ENCODE results near the gene RGS7.

Gene RGS7

DNA sequence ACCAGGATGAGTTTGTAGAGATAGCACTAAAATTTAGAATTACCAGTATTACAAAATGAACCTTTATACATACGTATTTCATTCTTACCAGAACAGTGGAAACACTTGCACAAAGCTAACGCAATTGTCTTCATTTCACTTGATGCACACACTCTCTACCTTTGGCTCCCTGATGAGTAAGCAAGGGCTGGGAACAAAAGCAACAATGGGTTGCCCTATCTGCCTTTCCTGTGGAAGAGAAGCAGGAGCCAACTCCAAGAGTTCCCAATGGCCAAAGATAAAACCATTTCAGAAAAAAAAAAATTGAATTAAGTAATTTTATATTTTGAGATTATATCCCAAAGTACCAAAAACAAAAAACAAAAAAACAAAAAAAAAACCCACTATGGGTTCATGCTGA, 401.0 kb downstream of the RGS7 start:
- TF ChIP-seq CTCF (conservative IDR thresholded peaks at IDR 0.05; ENCODE audit: control insufficient read depth, insufficient read depth, low read depth, low read length): no peak
- no peak for DNase-seq (ENCODE audit: low read depth)
- no peak overlapping the region for H3K4me3 ChIP-seq (ENCODE audit: control insufficient read depth, low read depth, low read length)

GRCh38 chr1:240947438-240948224, 409.4 kb downstream of the RGS7 start:
- TF ChIP-seq CTCF (conservative IDR thresholded peaks at IDR 0.05; ENCODE audit: control insufficient read depth, insufficient read depth, low read depth, low read length): no peak
- no peak overlapping the region for H3K4me3 ChIP-seq (ENCODE audit: control insufficient read depth, low read depth, low read length)
- DNase-seq (ENCODE audit: low read depth): no peak

GRCh38 chr1:240946926-240947325, 410.1 kb downstream of the RGS7 start:
- peak; percentile 74 for TF ChIP-seq CTCF (conservative IDR thresholded peaks at IDR 0.05; ENCODE audit: control insufficient read depth, insufficient read depth, low read depth, low read length)
- peak; percentile 62 for DNase-seq (ENCODE audit: low read depth)
- no peak overlapping the region for H3K4me3 ChIP-seq (ENCODE audit: control insufficient read depth, low read depth, low read length)

GRCh38 chr1:240942901-240943300, 414.1 kb downstream of the RGS7 start:
- H3K4me3 ChIP-seq (ENCODE audit: control insufficient read depth, low read depth, low read length): no peak overlapping the region
- DNase-seq (ENCODE audit: low read depth): no peak
- no peak for TF ChIP-seq CTCF (conservative IDR thresholded peaks at IDR 0.05; ENCODE audit: control insufficient read depth, insufficient read depth, low read depth, low read length)

- H3K4me3 ChIP-seq (ENCODE audit: control insufficient read depth, low read depth, low read length): no peak overlapping the region
- no peak for TF ChIP-seq CTCF (conservative IDR thresholded peaks at IDR 0.05; ENCODE audit: control insufficient read depth, insufficient read depth, low read depth, low read length)
- DNase-seq (ENCODE audit: low read depth): no peak
These were observed 415.2 kb downstream of the RGS7 start for GRCh38 chr1:240941701-240942370.

DNA sequence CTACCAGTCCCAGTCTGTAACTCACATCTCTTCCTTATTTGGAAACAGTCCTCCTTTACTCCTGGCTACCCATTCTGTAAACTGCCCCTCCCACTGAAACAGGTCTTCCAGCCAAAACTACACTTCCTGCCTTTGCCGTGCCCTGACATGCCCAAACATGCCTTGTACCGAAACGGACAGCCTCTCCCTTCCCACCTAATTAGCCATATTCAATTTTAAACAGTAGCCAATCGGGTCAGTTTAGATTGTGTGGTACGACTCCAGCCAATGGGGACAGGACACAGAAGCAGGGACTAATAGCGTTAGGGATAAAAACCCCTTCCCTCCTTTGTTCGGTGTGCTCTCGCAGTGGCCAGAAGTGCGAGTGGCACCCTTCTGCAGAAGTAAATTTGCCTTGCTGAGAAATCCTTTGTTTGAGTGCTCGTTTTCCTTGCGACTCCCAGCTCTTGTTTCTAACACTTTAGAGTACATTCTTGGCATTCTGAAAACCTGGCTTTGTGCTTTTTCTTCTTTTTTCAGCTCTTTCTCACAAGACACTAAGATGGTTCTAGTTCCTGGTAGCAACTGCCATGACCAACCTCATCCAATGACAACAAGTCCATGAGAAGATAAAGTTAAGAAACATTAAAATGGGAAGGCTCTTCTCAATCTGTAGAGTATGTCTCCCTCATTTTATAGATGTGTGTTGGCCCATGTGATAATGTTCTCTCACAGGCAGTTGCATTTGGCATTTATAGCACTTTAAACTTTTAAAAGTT, 419.9 kb downstream of the RGS7 start:
- no peak for TF ChIP-seq CTCF (conservative IDR thresholded peaks at IDR 0.05; ENCODE audit: control insufficient read depth, insufficient read depth, low read depth, low read length)
- DNase-seq (ENCODE audit: low read depth): no peak
- H3K4me3 ChIP-seq (ENCODE audit: control insufficient read depth, low read depth, low read length): no peak overlapping the region
